ENCODE measurements around the gene NRXN3. TPM values are rescaled to one million over a fixed set of nuclear protein-coding genes. Genes with fewer than 3 reads are reported as not detected.
A peak's percentile ranks its signal among the peaks of the same experiment; 100 is the strongest.
"Not testable (repeated sequence)": the region's sequence is repeated elsewhere in the genome, so short reads cannot be mapped to it uniquely, and the experiment has no call there.

Gene NRXN3
- total RNA-seq, 1 donor from 2014 or later, result 4.8 TPM

GRCh38 chr14:78455896-78456435 is 285.8 kb downstream of the NRXN3 start:
- no peak for DNase-seq (ENCODE audit: extremely low read depth, low read depth, low spot score)

- DNase-seq (ENCODE audit: extremely low read depth, low read depth, low spot score), result no peak
These were observed 299.8 kb downstream of the NRXN3 start for GRCh38 chr14:78469947-78470346.

- DNase-seq (ENCODE audit: extremely low read depth, low read depth, low spot score), result no peak
These were observed 309.1 kb downstream of the NRXN3 start for GRCh38 chr14:78479127-78479780.

- no peak for DNase-seq (ENCODE audit: extremely low read depth, low read depth, low spot score)
These were observed 313.9 kb downstream of the NRXN3 start for GRCh38 chr14:78484028-78484427.

- DNase-seq (ENCODE audit: extremely low read depth, low read depth, low spot score), result no peak
These were observed 315.9 kb downstream of the NRXN3 start for GRCh38 chr14:78486081-78486480.

GRCh38 chr14:78486621-78487020 is 316.4 kb downstream of the NRXN3 start:
- DNase-seq (ENCODE audit: extremely low read depth, low read depth, low spot score), result no peak

GRCh38 chr14:78487573-78487972 is 317.4 kb downstream of the NRXN3 start:
- DNase-seq (ENCODE audit: extremely low read depth, low read depth, low spot score), result not testable (repeated sequence)

GRCh38 chr14:78488938-78489337 is 318.8 kb downstream of the NRXN3 start:
- no peak for DNase-seq (ENCODE audit: extremely low read depth, low read depth, low spot score)

GRCh38 chr14:78491048-78491447 is 320.9 kb downstream of the NRXN3 start:
- no peak for DNase-seq (ENCODE audit: extremely low read depth, low read depth, low spot score)

GRCh38 chr14:78498062-78498595 is 328.0 kb downstream of the NRXN3 start:
- DNase-seq (ENCODE audit: extremely low read depth, low read depth, low spot score), result no peak

- no peak for DNase-seq (ENCODE audit: extremely low read depth, low read depth, low spot score)
These were observed 331.7 kb downstream of the NRXN3 start for GRCh38 chr14:78501909-78502308.

- DNase-seq (ENCODE audit: extremely low read depth, low read depth, low spot score), result no peak
These were observed 337.9 kb downstream of the NRXN3 start for GRCh38 chr14:78508023-78508422.

GRCh38 chr14:78509516-78509915 is 339.3 kb downstream of the NRXN3 start:
- DNase-seq (ENCODE audit: extremely low read depth, low read depth, low spot score), result no peak

GRCh38 chr14:78512021-78512420 is 341.8 kb downstream of the NRXN3 start:
- DNase-seq (ENCODE audit: extremely low read depth, low read depth, low spot score), result no peak

GRCh38 chr14:78519863-78520262 is 349.7 kb downstream of the NRXN3 start:
- DNase-seq (ENCODE audit: extremely low read depth, low read depth, low spot score), result peak; percentile 3

- no peak for DNase-seq (ENCODE audit: extremely low read depth, low read depth, low spot score)
These were observed 354.0 kb downstream of the NRXN3 start for GRCh38 chr14:78524196-78524595.

- DNase-seq (ENCODE audit: extremely low read depth, low read depth, low spot score), result no peak
These were observed 354.6 kb downstream of the NRXN3 start for GRCh38 chr14:78524766-78525165.

- DNase-seq (ENCODE audit: extremely low read depth, low read depth, low spot score), result no peak
These were observed 359.9 kb downstream of the NRXN3 start for GRCh38 chr14:78530078-78530477.

- no peak for DNase-seq (ENCODE audit: extremely low read depth, low read depth, low spot score)
These were observed 364.0 kb downstream of the NRXN3 start for GRCh38 chr14:78534141-78534540.

- DNase-seq (ENCODE audit: extremely low read depth, low read depth, low spot score), result no peak
These were observed 364.9 kb downstream of the NRXN3 start for GRCh38 chr14:78535041-78535440.

- DNase-seq (ENCODE audit: extremely low read depth, low read depth, low spot score), result not testable (repeated sequence)
These were observed 371.6 kb downstream of the NRXN3 start for GRCh38 chr14:78541788-78542187.

- no peak for DNase-seq (ENCODE audit: extremely low read depth, low read depth, low spot score)
These were observed 373.3 kb downstream of the NRXN3 start for GRCh38 chr14:78543433-78543832.

Data from glomerular endothelial cell (primary cell).